ENCODE results near the gene PABPN1L. TPM values are rescaled to one million over a fixed set of nuclear protein-coding genes. Genes with fewer than 3 reads are reported as not detected.

Gene PABPN1L
- total and polyA plus RNA-seq, 2 experiments from 2014 or later, result not detected

DNA sequence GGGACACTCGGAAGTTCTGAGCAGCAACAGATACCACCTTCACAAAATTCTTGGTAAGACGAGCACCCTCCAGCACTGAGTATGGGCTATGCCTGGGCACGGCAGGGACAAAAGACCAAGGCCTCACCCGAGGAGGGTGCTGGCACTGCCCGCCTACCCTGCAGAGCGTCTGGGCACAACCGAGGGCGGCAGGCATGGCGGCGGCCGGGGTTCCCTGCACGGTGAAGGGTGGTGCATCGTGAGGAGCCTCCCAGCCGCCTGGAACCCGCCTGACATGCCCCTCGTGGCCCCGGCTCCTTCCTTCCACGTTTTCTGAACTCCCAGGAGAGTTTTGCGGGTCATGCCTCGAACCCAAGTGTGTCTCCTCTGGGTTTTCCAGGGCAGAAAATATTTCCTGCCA, 28.7 kb downstream of the PABPN1L start:
- Histone ChIP-seq H4K20me1 (replicated peaks; ENCODE audit: insufficient read depth) (no peaks in the 10 kb centered on the region), H3K27ac (ENCODE audit: low read depth) (no peak overlapping the region), H3F3A (replicated peaks; ENCODE audit: low read depth) (no peaks in the 10 kb centered on the region), H3K79me2 (replicated peaks; ENCODE audit: insufficient read depth) (no peaks in the 10 kb centered on the region), H3K36me3 (ENCODE audit: insufficient read depth) (no peaks in the 10 kb centered on the region; the same call in 1 of the 2 replicates), H3K4me1 (ENCODE audit: insufficient read depth) (no peaks in the 10 kb centered on the region), H3K4me3 (no peak overlapping the region), H3K4me2 (no peak overlapping the region), H3K27me3 (ENCODE audit: insufficient read depth) (no peaks in the 10 kb centered on the region), H2AFZ (no peak overlapping the region), H3K9me2 (ENCODE audit: insufficient read depth) (no peaks in the 10 kb centered on the region)
- no peaks in the 10 kb centered on the region for H3K4me1 Mint-ChIP-seq
- ATAC-seq (no peak), DNase-seq (ENCODE audit: low spot score) (no peak)
- H3K27ac Mint-ChIP-seq, result no peak overlapping the region
- no peak overlapping the region for H3K4me3 Mint-ChIP-seq
- TF ChIP-seq POLR2AphosphoS5 (IDR thresholded peaks at IDR 0.05; ENCODE audit: low read depth) (no peak), ZNF114 (CRISPR knock-in tag; IDR thresholded peaks at IDR 0.05) (no peak), NANOG (IDR thresholded peaks at IDR 0.05; ENCODE audit: borderline replicate concordance) (no peak), EZH2 (IDR thresholded peaks at IDR 0.05; ENCODE audit: low read depth, unreplicated experiment) (no peak), ZNF331 (CRISPR knock-in tag; IDR thresholded peaks at IDR 0.05; ENCODE audit: low read depth) (no peak), STAT1 (IDR thresholded peaks at IDR 0.05; ENCODE audit: unreplicated experiment) (no peak), JUNB (IDR thresholded peaks at IDR 0.05; ENCODE audit: unreplicated experiment) (no peak), EZH2phosphoT487 (IDR thresholded peaks at IDR 0.05; ENCODE audit: unreplicated experiment) (no peak)
- TF ChIP-seq, protein P1, sequence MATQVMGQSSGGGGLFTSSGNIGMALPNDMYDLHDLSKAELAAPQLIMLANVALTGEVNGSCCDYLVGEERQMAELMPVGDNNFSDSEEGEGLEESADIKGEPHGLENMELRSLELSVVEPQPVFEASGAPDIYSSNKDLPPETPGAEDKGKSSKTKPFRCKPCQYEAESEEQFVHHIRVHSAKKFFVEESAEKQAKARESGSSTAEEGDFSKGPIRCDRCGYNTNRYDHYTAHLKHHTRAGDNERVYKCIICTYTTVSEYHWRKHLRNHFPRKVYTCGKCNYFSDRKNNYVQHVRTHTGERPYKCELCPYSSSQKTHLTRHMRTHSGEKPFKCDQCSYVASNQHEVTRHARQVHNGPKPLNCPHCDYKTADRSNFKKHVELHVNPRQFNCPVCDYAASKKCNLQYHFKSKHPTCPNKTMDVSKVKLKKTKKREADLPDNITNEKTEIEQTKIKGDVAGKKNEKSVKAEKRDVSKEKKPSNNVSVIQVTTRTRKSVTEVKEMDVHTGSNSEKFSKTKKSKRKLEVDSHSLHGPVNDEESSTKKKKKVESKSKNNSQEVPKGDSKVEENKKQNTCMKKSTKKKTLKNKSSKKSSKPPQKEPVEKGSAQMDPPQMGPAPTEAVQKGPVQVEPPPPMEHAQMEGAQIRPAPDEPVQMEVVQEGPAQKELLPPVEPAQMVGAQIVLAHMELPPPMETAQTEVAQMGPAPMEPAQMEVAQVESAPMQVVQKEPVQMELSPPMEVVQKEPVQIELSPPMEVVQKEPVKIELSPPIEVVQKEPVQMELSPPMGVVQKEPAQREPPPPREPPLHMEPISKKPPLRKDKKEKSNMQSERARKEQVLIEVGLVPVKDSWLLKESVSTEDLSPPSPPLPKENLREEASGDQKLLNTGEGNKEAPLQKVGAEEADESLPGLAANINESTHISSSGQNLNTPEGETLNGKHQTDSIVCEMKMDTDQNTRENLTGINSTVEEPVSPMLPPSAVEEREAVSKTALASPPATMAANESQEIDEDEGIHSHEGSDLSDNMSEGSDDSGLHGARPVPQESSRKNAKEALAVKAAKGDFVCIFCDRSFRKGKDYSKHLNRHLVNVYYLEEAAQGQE (IDR thresholded peaks at IDR 0.05; ENCODE audit: unreplicated experiment), result no peak
- TF ChIP-seq, protein P2, sequence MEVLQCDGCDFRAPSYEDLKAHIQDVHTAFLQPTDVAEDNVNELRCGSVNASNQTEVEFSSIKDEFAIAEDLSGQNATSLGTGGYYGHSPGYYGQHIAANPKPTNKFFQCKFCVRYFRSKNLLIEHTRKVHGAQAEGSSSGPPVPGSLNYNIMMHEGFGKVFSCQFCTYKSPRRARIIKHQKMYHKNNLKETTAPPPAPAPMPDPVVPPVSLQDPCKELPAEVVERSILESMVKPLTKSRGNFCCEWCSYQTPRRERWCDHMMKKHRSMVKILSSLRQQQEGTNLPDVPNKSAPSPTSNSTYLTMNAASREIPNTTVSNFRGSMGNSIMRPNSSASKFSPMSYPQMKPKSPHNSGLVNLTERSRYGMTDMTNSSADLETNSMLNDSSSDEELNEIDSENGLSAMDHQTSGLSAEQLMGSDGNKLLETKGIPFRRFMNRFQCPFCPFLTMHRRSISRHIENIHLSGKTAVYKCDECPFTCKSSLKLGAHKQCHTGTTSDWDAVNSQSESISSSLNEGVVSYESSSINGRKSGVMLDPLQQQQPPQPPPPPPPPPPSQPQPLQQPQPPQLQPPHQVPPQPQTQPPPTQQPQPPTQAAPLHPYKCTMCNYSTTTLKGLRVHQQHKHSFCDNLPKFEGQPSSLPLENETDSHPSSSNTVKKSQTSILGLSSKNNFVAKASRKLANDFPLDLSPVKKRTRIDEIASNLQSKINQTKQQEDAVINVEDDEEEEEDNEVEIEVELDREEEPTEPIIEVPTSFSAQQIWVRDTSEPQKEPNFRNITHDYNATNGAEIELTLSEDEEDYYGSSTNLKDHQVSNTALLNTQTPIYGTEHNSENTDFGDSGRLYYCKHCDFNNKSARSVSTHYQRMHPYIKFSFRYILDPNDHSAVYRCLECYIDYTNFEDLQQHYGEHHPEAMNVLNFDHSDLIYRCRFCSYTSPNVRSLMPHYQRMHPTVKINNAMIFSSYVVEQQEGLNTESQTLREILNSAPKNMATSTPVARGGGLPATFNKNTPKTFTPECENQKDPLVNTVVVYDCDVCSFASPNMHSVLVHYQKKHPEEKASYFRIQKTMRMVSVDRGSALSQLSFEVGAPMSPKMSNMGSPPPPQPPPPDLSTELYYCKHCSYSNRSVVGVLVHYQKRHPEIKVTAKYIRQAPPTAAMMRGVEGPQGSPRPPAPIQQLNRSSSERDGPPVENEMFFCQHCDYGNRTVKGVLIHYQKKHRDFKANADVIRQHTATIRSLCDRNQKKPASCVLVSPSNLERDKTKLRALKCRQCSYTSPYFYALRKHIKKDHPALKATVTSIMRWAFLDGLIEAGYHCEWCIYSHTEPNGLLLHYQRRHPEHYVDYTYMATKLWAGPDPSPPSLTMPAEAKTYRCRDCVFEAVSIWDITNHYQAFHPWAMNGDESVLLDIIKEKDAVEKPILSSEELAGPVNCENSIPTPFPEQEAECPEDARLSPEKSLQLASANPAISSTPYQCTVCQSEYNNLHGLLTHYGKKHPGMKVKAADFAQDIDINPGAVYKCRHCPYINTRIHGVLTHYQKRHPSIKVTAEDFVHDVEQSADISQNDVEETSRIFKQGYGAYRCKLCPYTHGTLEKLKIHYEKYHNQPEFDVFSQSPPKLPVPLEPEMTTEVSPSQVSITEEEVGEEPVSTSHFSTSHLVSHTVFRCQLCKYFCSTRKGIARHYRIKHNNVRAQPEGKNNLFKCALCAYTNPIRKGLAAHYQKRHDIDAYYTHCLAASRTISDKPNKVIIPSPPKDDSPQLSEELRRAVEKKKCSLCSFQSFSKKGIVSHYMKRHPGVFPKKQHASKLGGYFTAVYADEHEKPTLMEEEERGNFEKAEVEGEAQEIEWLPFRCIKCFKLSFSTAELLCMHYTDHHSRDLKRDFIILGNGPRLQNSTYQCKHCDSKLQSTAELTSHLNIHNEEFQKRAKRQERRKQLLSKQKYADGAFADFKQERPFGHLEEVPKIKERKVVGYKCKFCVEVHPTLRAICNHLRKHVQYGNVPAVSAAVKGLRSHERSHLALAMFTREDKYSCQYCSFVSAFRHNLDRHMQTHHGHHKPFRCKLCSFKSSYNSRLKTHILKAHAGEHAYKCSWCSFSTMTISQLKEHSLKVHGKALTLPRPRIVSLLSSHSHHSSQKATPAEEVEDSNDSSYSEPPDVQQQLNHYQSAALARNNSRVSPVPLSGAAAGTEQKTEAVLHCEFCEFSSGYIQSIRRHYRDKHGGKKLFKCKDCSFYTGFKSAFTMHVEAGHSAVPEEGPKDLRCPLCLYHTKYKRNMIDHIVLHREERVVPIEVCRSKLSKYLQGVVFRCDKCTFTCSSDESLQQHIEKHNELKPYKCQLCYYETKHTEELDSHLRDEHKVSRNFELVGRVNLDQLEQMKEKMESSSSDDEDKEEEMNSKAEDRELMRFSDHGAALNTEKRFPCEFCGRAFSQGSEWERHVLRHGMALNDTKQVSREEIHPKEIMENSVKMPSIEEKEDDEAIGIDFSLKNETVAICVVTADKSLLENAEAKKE (CRISPR knock-in tag; IDR thresholded peaks at IDR 0.05), result no peak
- H3K27me3 Mint-ChIP-seq (ENCODE audit: insufficient read depth, low read depth, poor library complexity), result peaks cover 11% of the 10 kb centered on the region
- H3K36me3 Mint-ChIP-seq (ENCODE audit: low read depth), result peaks cover 8% of the 10 kb centered on the region
- no peaks in the 10 kb centered on the region for H3K9me3 Mint-ChIP-seq

All from GM23338 (cell line).